Measurements from ENCODE around the gene IFITM10.

Gene IFITM10

GRCh38 chr11:1763796-1764661 is 13.6 kb upstream of the IFITM10 start, which contains the start of gene CTSD:
Gene CTSD (minus strand): TSS chr11:1763927. CDS start chr11:1763859, 68 bp downstream.
- DNase-seq (ENCODE audit: low read depth, low spot score): no peak
- peak within 1 kb of the TSS; percentile 83 for H3K27ac ChIP-seq

- DNase-seq (ENCODE audit: low read depth, low spot score): no peak
- peak overlapping the region; percentile 83 for H3K27ac ChIP-seq
These were observed 13.0 kb upstream of the IFITM10 start for GRCh38 chr11:1763336-1763795.

- DNase-seq (ENCODE audit: low read depth, low spot score): no peak
- peak overlapping the region; percentile 83 for H3K27ac ChIP-seq
These were observed 12.3 kb upstream of the IFITM10 start for GRCh38 chr11:1762537-1763302.

GRCh38 chr11:1761857-1762536 is 11.6 kb upstream of the IFITM10 start:
- H3K27ac ChIP-seq: peak overlapping the region; percentile 83

GRCh38 chr11:1761110-1761856 is 10.9 kb upstream of the IFITM10 start:
- DNase-seq (ENCODE audit: low read depth, low spot score): no peak
- H3K27ac ChIP-seq: no peak overlapping the region

More at GRCh38 chr11:1761857-1762536, 11.6 kb upstream of the IFITM10 start:
- no peak for DNase-seq (ENCODE audit: low read depth, low spot score)

- H3K27ac ChIP-seq: no peak overlapping the region
- DNase-seq (ENCODE audit: low read depth, low spot score): no peak
These were observed 10.1 kb upstream of the IFITM10 start for GRCh38 chr11:1760351-1761109.

- DNase-seq (ENCODE audit: low read depth, low spot score): no peak
- no peak overlapping the region for H3K27ac ChIP-seq
These were observed 9.4 kb upstream of the IFITM10 start for GRCh38 chr11:1759851-1760220.

- no peak overlapping the region for H3K27ac ChIP-seq
- no peak for DNase-seq (ENCODE audit: low read depth, low spot score)
These were observed 8.9 kb upstream of the IFITM10 start for GRCh38 chr11:1759151-1759850.

GRCh38 chr11:1758611-1759150 is 8.3 kb upstream of the IFITM10 start:
- DNase-seq (ENCODE audit: low read depth, low spot score): no peak
- no peak overlapping the region for H3K27ac ChIP-seq

- DNase-seq (ENCODE audit: low read depth, low spot score): no peak
- no peak overlapping the region for H3K27ac ChIP-seq
These were observed 7.6 kb upstream of the IFITM10 start for GRCh38 chr11:1757861-1758610.

- no peak overlapping the region for H3K27ac ChIP-seq
- DNase-seq (ENCODE audit: low read depth, low spot score): no peak
These were observed 6.7 kb upstream of the IFITM10 start for GRCh38 chr11:1756791-1757771.

- no peak overlapping the region for H3K27ac ChIP-seq
- no peak for DNase-seq (ENCODE audit: low read depth, low spot score)
These were observed 5.5 kb upstream of the IFITM10 start for GRCh38 chr11:1755692-1756561.

- H3K27ac ChIP-seq: no peak overlapping the region
- no peak for DNase-seq (ENCODE audit: low read depth, low spot score)
These were observed 4.9 kb upstream of the IFITM10 start for GRCh38 chr11:1755344-1755691.

GRCh38 chr11:1754376-1755150 is 4.2 kb upstream of the IFITM10 start:
- no peak for DNase-seq (ENCODE audit: low read depth, low spot score)

GRCh38 chr11:1753929-1754305 is 3.5 kb upstream of the IFITM10 start:
- DNase-seq (ENCODE audit: low read depth, low spot score): no peak

More at GRCh38 chr11:1754376-1755150, 4.2 kb upstream of the IFITM10 start:
- H3K27ac ChIP-seq: no peak overlapping the region

More at GRCh38 chr11:1753929-1754305, 3.5 kb upstream of the IFITM10 start:
- no peak overlapping the region for H3K27ac ChIP-seq

All from epithelial cell of prostate (primary cell).